GM12865 (cell line): ENCODE measurements around the gene SMIM20.

Source experiments
- DNase-seq: peaks from one replicate; pipeline ENCODE4 v3.0.0; 2010; ENCODE audit warnings: low read depth
- H3K4me3 ChIP-seq: 2 replicates; pipeline ENCODE4 v1.5.1; 2011; ENCODE audit warnings: mild to moderate bottlenecking, low read depth, low read length, control low read depth
- CTCF ChIP-seq: IDR thresholded peaks from 2 replicates; pipeline ENCODE4 v1.5.1; 2011; ENCODE audit warnings: low read length, control low read depth, low read depth, inconsistent platforms; ENCODE audit not compliant: insufficient read depth; ENCODE audit errors: missing control alignments

SMIM20 gene

GRCh38 chr4:25890571-25891485 is 23.2 kb upstream of the SMIM20 start:
- no peak overlapping the region for H3K4me3 ChIP-seq
- no peak for DNase-seq
- no peak for TF ChIP-seq CTCF

- DNase-seq = no peak
- H3K4me3 ChIP-seq = no peak overlapping the region
Observed at GRCh38 chr4:25892796-25893195, 21.2 kb upstream of the SMIM20 start.

GRCh38 chr4:25896776-25897539 is 17.1 kb upstream of the SMIM20 start:
- no peak for DNase-seq
- no peak overlapping the region for H3K4me3 ChIP-seq
- no peak for TF ChIP-seq CTCF

More at GRCh38 chr4:25892796-25893195, 21.2 kb upstream of the SMIM20 start:
- TF ChIP-seq CTCF = no peak

GRCh38 chr4:25900310-25900709 is 13.7 kb upstream of the SMIM20 start:
- TF ChIP-seq CTCF = no peak
- H3K4me3 ChIP-seq = no peak overlapping the region
- DNase-seq = no peak

GRCh38 chr4:25901030-25901430 is 13.0 kb upstream of the SMIM20 start:
- no peak for TF ChIP-seq CTCF
- H3K4me3 ChIP-seq = no peak overlapping the region
- DNase-seq = no peak

- DNase-seq = no peak
- TF ChIP-seq CTCF = no peak
- no peak overlapping the region for H3K4me3 ChIP-seq
Observed at GRCh38 chr4:25903900-25904747, 9.9 kb upstream of the SMIM20 start.
